NK-92 (cell line): ENCODE data around the gene PHF2.

Experiments
- DNase-seq: peaks from one replicate; lab custom pipeline; 2025; ENCODE audit not compliant: unreplicated experiment; lab: John Stamatoyannopoulos, UW

PHF2 gene

GRCh38 chr9:93649610-93650261, 73.4 kb downstream of the PHF2 start:
- no peak for DNase-seq

GRCh38 chr9:93650448-93650847, 74.1 kb downstream of the PHF2 start:
- DNase-seq = no peak

- DNase-seq = no peak
These were observed 75.2 kb downstream of the PHF2 start for GRCh38 chr9:93651521-93651950.

GRCh38 chr9:93652604-93653592, 76.5 kb downstream of the PHF2 start:
- no peak for DNase-seq

GRCh38 chr9:93653760-93654159, 77.4 kb downstream of the PHF2 start:
- DNase-seq = no peak

- no peak for DNase-seq
These were observed 78.1 kb downstream of the PHF2 start for GRCh38 chr9:93654351-93654961.

- DNase-seq = no peak
These were observed 79.4 kb downstream of the PHF2 start for GRCh38 chr9:93655621-93656425.

GRCh38 chr9:93656426-93657239, 80.2 kb downstream of the PHF2 start:
- no peak for DNase-seq

GRCh38 chr9:93657331-93658111, 81.1 kb downstream of the PHF2 start:
- no peak for DNase-seq

GRCh38 chr9:93658184-93658925, 82.0 kb downstream of the PHF2 start:
- no peak for DNase-seq

- DNase-seq = no peak
These were observed 82.9 kb downstream of the PHF2 start for GRCh38 chr9:93659044-93659836.

- DNase-seq = no peak
These were observed 83.4 kb downstream of the PHF2 start for GRCh38 chr9:93659837-93660177.

GRCh38 chr9:93660352-93661046, 84.1 kb downstream of the PHF2 start:
- DNase-seq = no peak

- DNase-seq = no peak
These were observed 85.2 kb downstream of the PHF2 start for GRCh38 chr9:93661591-93661990.

- DNase-seq = no peak
These were observed 85.7 kb downstream of the PHF2 start for GRCh38 chr9:93662016-93662638.

GRCh38 chr9:93662952-93663572, 86.7 kb downstream of the PHF2 start:
- no peak for DNase-seq
